C1 segment of cervical spinal cord (tissue), 14 donors: ENCODE data around the gene KLHL20.
A peak's percentile ranks its signal among the peaks of the same experiment; 100 is the strongest.
"Not testable (repeated sequence)": the region's sequence is repeated elsewhere in the genome, so short reads cannot be mapped to it uniquely, and the experiment has no call there.

Experiments
- DNase-seq, 14 donors: peaks; one replicate each; lab custom pipeline; 2025; lab: John Stamatoyannopoulos, UW

Gene KLHL20, protein sequence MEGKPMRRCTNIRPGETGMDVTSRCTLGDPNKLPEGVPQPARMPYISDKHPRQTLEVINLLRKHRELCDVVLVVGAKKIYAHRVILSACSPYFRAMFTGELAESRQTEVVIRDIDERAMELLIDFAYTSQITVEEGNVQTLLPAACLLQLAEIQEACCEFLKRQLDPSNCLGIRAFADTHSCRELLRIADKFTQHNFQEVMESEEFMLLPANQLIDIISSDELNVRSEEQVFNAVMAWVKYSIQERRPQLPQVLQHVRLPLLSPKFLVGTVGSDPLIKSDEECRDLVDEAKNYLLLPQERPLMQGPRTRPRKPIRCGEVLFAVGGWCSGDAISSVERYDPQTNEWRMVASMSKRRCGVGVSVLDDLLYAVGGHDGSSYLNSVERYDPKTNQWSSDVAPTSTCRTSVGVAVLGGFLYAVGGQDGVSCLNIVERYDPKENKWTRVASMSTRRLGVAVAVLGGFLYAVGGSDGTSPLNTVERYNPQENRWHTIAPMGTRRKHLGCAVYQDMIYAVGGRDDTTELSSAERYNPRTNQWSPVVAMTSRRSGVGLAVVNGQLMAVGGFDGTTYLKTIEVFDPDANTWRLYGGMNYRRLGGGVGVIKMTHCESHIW

DNA sequence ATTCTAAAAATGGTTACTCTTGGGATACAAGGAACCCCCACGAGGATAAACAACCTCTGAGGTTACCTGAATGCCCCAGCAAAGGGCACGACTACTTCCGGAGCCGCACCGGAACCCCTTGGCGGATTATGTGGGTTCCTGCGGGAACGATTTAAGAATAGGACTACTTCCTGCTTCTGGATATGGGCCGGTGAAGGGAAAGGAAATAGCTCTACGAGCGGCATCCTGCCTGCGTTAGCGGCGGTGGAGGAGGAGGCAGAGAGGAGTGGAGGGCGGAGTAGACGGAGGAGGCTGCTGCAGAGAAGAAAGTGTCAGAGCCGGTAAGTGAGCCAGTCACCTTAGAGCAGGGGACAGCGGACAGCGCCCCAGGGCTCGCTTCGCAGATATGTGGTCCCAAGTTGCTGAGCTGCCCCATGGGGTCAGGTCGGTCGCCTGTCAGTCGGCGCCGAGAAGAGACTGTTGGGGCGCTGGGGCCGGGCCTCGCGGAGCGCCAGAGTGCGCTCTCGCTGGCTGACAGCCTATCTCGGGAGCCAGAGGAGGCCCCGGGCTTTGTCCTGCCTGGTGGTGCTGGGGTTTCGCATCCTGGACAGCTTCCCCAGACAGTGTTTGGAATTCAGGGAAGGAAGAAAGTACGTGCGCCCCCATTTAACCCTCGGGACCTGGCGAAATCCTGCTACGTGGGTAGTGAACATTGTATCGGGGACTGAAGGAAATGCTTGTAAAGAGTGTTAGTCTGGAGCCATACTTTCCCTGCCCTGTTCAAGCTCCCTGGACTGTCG lies at the start of gene KLHL20:
TSS of gene KLHL20 (plus strand) at position 223 of the 779 bp plus-strand sequence. CDS start 1,063 bp downstream, outside the sequence.
- DNase-seq: peak in 13 of 14 donors; percentile 30 to 83 (median 68)

DNA sequence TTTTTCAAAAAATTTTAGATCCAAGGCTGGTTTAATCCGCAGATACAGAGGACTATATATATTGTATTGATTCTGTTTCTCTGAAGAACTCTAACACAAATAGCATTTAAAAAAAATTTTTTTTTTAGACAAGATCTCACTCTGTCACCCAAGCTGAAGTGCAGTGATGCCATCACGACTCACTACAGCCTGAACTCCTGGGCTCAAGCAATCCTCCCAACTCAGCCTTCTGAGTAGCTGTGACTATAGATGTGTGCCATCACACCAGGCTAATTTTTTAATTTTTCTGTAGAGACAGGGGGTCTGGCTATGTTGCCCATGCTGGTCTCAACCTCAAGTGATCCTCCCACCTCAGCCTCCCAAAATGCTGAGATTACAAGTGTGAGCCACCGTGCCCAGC lies 48.1 kb upstream of the KLHL20 start:
- no peak for DNase-seq

DNA sequence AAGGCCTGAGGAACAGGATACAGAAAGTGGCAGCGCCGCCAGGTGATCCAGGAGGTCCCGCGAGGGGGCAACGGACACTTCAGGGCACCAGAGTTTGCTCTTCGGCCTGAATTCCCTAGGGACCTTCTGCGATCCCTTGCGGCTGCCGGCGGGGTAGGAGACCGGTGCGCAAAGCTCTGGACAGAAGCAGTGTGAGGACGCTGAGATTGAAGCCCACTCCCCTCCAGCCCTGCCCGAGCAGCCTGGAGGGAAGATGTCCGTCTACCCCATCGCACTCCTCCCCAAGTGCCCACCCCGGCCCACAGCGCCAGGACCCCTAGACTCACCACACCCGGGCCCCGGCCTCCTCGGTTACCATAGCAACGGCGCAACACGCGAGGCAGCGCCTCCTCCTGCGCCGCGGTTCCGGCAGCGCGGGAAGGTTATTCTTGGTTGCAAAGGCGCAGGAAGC lies 45.3 kb upstream of the KLHL20 start, which contains the start of gene ANKRD45:
TSS of gene ANKRD45 (minus strand) at position 361 of the 451 bp plus-strand sequence. CDS start 10,433 bp downstream, outside the sequence.
- peak in 6 of 14 donors; percentile 0 to 21 (median 6) for DNase-seq

DNA sequence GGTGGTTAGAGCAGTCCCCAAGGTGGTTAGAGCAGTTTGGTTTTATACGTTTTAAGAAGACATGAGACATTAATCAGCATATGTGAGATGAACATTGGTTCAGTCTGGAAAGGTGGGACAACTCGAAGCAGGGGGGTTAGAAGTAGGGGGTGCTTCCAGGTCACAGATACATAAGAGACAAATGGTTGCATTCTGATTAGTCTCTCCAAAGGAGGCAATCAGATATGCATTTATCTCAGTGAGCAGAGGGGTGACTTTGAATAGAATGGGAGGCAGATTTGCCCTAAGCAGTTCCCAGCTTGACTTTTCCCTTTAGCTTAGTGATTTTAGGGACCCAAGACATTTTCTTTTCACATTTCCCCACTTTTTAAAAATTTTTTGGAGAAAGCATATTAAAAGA lies 40.3 kb upstream of the KLHL20 start:
- not testable (repeated sequence) for DNase-seq

DNA sequence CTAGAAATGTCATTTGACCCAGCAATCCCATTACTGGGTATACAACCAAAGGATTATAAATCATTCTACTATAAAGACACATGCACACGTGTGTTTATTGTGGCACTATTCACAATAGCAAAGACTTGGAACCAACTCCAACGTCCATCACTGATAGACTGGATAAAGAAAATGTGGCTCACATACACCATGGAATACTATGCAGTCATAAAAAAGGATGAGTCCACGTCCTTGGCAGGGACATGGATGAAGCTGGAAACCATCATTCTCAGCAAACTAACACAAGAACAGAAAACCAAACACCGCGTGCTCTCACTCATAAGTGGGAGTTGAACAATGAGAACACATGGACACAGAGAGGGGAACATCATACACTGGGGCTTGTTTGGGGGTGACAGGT lies 34.6 kb upstream of the KLHL20 start:
- not testable (repeated sequence) for DNase-seq

DNA sequence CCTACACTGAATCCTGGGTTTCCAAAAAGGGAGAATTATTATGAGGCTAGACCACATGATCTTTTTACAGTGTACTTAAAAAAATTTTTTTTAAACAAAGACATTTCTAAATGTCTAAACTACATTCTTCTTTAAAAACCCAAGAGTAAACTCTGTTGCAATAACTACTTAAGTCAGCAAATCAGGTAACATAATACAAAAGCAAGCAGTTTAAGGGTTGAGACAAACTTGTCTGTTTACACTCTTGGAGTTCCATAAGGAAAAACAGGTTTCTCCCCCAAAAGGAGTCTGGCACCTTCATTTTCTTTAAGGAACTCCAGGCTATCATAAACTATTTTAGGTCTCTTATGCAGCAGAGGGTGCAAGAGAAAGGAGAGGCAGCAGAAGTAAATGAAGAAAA lies 32.6 kb upstream of the KLHL20 start:
- no peak for DNase-seq

DNA sequence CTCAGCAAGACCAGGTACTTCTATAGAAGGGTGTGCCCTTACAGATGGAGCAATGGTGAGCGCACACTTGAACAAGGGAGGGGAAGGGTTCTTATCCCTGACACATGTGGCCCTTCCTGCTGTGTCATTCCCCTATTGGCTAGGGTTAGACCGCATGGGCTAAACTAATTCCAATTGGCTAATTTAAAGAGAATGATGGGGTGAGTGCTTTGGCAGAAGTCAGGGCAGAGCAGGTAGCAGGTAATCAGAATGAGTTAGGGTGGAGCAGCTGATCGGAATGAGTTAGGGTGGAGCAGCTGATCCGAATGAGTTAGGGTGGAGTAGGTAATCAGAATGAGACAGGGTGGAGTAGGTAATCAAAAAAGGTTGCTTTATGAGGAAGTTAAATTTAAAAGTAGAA lies 30.9 kb upstream of the KLHL20 start:
- not testable (repeated sequence) for DNase-seq

DNA sequence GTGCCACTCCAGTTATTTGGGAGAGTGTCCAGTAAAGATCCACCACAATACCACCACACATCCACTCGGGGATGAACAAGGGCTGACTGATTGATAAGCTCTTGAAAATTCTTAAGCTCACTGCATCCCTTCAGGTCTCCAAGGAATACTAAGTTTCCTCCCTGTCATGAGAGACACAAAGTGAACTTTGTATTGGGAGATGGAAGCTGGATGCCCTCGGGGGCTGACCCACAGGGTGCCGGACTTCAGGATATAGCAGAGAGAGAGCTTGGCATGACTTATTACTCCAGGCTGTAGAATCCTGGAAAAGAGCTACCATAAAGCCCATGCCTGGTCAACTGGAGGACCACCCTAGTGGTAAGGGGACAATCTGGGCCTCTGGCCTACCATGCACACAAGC lies 29.7 kb upstream of the KLHL20 start:
- DNase-seq: not testable (repeated sequence)

DNA sequence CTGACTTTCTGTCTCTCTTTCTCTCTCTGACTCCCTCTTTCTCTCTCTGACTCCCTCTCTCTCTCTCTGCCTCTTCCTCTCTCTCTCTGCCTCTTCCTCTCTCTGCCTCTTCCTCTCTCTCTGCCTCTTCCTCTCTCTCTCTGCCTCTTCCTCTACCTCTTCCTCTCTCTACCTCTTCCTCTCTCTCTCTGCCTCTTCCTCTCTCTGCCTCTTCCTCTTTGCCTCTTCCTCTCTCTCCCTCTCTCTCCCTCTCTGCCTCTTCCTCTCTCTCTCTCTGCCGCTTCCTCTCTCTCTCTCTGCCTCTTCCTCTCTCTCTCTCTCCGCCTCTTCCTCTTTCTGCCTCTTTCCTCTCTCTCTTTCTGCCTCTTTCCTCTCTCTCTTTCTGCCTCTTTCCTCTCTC lies 26.5 kb upstream of the KLHL20 start:
- no peak for DNase-seq

DNA sequence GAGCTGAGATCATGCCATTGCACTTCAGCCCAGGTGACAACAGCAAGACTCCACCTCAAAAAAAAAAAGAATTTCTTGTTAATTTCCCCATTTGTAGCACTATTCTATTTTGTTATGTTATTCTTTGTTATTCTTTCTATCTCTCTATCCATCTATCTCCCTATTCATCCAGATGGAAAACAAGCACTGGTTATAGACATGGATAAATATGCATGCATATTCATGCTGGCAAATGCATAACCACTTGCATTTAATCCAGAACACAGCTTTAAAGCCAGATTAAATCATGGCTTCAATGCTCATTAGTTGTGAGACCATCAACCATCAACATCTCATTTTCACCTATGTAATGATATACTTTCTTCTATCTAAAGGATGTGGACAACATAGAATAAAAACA lies 21.5 kb upstream of the KLHL20 start:
- DNase-seq: no peak

DNA sequence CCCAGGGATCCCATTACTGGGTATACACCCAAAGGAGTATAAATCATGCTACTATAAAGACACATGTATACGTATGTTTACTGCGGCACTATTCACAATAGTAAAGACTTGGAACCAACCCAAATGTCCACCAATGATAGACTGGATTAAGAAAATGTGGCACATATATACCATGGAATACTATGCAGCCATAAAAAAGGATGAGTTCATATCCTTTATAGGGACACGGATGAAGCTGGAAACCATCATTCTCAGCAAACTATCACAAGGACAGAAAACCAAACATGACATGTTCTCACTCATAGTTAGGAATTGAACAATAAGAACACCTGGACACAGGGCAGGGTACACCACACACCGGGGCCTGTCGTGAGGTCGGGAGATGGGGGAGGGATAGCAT lies 13.5 kb upstream of the KLHL20 start:
- not testable (repeated sequence) for DNase-seq

DNA sequence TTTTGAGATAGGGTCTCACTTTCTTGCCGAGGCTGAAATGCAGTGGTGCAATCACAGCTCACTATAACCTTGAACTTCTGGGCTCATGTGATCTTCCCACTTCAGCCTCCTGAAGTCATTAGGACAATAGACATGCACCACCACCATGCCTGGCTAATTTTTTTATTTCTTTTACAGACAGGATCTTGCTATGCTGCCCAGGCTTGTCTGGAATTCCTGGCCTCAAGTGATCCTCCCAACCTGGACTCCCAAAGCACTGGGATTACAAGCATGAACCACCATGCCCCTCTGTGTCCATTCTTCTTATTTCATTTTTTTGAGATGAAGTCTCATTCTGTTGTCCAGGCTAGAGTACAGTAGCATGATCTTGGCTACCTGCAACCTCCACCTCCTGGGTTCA lies 12.0 kb upstream of the KLHL20 start:
- no peak for DNase-seq

DNA sequence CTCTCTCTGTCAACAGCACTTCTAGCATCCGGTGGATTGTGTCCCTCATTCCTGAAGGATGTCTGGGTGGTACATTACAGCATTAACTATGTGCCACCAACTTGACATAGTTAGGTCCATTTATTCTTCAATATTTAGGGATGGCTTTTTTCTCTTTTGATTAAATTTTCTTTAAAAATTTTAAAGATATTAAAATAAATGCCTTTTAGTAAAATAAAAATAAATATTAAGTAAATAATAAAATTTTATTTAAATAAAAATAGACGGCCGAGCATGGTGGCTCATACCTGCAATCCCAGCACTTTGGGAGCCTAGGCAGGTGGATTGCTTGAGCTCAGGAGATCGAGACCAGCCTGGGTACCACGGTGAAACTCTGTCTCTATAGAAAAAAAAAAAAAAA lies 9.7 kb upstream of the KLHL20 start:
- DNase-seq: no peak

DNA sequence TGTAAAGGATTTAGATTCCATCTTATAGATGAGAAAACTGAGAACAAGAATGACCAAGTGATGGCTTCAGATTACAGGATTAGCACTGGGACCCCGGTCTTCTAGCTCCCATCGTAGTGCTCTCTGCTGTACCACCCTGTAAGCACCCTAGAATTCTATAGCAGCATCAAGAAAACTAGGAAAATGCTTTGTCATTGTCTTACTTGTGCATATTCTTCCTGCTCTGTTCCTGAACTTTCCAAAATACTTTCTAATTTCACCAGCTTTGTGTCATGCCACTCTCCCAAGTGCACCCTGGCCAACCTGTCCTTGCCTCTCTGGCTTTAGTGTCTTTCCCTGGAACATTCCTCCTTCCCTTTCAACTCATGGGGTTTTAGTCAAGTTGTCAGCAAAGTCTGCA lies 6.0 kb upstream of the KLHL20 start:
- DNase-seq: no peak

DNA sequence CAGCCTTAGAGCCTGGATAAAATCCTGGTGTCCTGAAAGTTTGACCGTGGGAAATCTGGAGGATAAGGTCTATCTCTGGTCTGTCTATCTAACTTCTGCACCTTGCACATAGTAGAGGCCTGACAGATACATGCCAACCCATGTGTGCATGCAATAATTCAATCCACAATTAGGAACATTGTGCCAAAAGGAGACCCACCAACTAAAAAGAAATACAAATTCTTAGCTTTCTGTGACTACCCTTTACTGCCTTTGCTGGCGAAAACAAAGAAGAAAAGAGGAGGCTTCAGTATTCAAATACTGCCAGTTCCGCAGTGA lies 381 bp upstream of the KLHL20 start:
- no peak for DNase-seq

DNA sequence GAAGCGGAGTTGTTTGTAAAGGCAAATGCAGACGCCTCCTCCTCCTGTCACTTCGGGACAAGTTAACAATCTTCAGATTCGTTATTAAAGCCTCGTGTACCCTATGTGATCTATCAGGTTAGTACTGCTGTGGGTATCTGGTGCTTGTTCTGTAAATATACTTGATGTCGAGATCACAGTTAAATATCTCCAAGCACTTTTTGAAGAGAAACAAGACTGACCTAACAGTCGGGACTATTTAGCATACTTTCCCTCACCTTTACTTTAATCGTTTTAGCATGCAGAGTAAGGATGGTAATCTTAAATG lies 710 bp downstream of the KLHL20 start:
- no peak for DNase-seq

DNA sequence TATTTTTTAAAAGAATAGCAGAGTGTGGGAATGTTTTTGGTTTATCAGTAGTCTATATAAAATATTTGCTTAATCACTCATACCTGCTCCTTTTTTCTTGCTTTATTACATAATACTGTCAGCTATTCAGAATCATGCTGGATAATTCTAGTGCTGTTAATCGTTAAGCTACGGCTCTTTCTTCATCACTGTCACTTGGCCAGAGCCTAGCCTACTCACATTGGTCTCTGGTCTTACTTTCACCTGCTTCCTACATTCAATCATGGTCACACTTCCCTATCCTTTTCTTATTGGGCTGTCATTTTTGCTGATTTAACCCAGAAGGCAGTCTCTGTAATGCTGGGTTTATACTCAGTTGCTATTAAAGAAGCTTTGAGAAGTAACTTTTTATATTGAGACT lies 2.5 kb downstream of the KLHL20 start:
- DNase-seq: no peak

DNA sequence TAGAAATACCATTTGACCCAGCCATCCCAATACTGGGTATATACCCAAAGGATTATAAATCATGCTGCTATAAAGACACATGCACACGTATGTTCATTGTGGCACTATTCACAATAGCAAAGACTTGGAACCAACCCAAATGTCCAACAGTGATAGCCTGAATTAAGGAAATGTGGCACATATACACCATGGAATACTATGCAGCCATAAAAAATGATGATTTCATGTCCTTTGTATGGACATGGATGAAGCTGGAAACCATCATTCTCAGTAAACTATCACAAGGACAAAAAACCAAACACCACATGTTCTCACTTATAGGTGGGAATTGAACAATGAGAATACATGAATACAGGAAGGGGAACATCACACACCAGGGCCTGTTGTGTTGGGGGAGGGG lies 16.6 kb downstream of the KLHL20 start:
- DNase-seq: not testable (repeated sequence)

DNA sequence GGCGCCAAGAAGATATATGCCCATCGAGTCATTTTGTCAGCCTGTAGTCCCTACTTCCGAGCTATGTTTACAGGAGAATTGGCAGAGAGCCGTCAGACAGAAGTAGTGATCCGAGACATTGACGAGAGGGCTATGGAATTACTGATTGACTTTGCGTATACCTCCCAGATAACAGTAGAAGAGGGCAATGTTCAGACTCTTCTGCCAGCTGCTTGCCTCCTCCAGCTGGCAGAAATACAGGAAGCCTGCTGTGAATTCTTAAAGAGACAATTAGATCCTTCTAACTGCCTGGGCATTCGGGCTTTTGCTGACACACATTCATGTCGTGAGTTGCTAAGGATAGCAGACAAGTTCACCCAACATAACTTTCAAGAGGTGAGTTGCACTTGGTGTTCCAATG lies 19.1 kb downstream of the KLHL20 start:
- peak in 1 of 14 donors; percentile 26 for DNase-seq

DNA sequence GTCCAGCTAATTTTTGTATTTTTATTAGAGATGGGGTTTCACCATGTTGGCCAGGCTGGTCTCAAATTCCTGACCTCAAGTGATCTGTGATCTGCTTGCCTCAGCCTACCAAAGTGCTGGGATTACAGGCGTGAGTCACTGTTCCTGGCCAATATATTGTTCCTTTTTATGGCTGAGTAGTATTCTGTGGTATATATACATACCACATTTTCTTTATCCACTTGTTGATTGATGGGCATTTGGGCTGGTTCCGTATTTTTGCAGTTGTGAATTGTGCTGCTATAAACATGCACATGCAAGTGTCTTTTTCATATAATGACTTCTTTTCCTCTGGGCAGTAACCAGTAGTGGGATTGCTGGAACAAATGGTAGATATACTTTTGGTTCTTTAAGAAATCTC lies 21.3 kb downstream of the KLHL20 start:
- DNase-seq: not testable (repeated sequence)

DNA sequence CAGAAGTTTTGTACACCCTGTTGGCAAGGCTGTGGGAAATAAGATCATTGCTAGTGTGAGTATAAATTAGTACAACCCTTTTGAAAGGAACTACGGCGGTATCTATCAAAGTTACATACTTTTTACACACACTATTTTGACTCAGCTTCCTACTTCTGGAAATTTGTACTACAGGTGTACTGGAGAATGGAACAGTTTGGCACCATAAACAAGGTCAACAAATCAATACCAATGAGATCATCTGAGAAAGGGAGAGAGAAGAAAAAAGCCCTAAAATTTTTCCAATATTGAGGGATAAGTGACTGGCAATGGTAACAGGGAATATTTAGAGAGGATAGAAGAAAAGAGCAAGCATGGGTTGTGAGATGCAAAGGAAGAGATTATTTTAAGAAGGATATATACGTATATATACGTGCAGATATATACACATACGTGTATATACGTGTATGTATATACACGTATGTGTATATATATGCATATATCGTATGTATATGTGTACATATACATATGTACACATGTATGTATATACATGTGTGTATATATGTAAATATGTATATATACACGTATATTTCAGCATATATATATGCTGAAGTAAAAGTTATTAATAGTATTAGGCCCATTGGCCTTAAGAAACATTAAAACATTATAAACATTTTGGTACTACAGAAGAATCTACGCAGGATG lies 27.6 kb downstream of the KLHL20 start:
- no peak for DNase-seq

DNA sequence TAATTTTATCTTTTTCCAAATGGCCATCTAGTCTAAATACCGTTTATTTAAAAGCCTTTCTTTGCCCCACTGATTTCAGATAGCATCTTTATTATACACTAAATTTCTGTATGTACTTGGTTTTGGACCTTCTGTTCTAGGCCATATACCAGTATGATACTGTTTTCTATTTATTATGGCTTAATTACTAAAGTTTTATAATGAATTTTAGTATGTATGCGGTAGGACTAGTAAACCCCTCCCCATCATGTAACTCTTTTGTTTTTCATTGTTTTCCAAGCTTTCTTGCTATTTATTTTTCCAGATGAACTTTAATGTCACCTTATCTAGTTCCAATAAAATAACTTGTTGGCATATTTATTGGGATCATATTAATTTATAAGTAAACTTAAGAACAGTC lies 29.9 kb downstream of the KLHL20 start:
- DNase-seq: no peak
